H1 (cell line): Measurements from ENCODE around the gene PLAU. TPM values are rescaled to one million over a fixed set of nuclear protein-coding genes. Genes with fewer than 3 reads are reported as not detected.

Source experiments
- BCL11A ChIP-seq, 2 experiments: IDR thresholded peaks; one replicate each; pipeline ENCODE4 v1.6.1; 2011; ENCODE audit warnings: low read depth in 2 of 2, low read length in 2 of 2, mild to moderate bottlenecking in 2 of 2
- BRCA1 ChIP-seq: IDR thresholded peaks from 2 replicates; pipeline ENCODE4 v1.6.1; 2012; ENCODE audit warnings: low read depth, low read length, improper control_type of control experiment
- CBX8 ChIP-seq: fragments of 300-800, 300-1000 bp; sonication (generic); IDR thresholded peaks from 2 replicates; pipeline ENCODE4 v1.7.1; 2016; ENCODE audit warnings: low read depth, low read length, borderline replicate concordance
- CREB1 ChIP-seq: IDR thresholded peaks from 2 replicates; pipeline ENCODE4 v1.6.1; 2012; ENCODE audit warnings: inconsistent platforms
- EGR1 ChIP-seq: IDR thresholded peaks from 2 replicates; pipeline ENCODE4 v1.6.1; 2011; ENCODE audit warnings: low read depth, low read length, borderline replicate concordance
- NRF1 ChIP-seq: IDR thresholded peaks from 2 replicates; pipeline ENCODE4 v1.6.1; 2011; ENCODE audit warnings: mild to moderate bottlenecking, low read depth, low read length, improper control_type of control experiment
- POLR2A ChIP-seq, 2 experiments: IDR thresholded peaks; 1 replicate in 1 of 2; 2 replicates in 1 of 2; pipeline ENCODE4 v1.6.1; 2011; ENCODE audit warnings: low read depth in 2 of 2, low read length in 2 of 2, mild to moderate bottlenecking in 2 of 2; ENCODE audit errors: control extremely low read depth in 1 of 2
- RXRA ChIP-seq: IDR thresholded peaks from 2 replicates; pipeline ENCODE4 v1.6.1; 2011; ENCODE audit warnings: low read depth, mild to moderate bottlenecking, low read length, moderate library complexity; ENCODE audit not compliant: insufficient read depth
- SIX5 ChIP-seq: IDR thresholded peaks from 2 replicates; pipeline ENCODE4 v1.6.1; 2011; ENCODE audit warnings: mild to moderate bottlenecking, low read depth, low read length
- SP4 ChIP-seq: IDR thresholded peaks from 2 replicates; pipeline ENCODE4 v1.6.1; 2012; ENCODE audit warnings: low read length, inconsistent platforms
- polyA plus RNA-seq, 7 experiments: library from polyadenylated mRNA; depleted of rRNA in 3 of 7; stranded (reverse) in 5 of 7; unstranded in 2 of 7; fragments of >200 nt in 5 of 7; fragments of 200-250 nt in 2 of 7; gene quantifications; 1 replicate in 5 of 7; 2 replicates in 1 of 7; 4 replicates in 1 of 7; pipeline versions ENCODE4 v1.2.1 to v1.2.3, GENCODE V29; 2011 to 2013; ENCODE audit warnings: missing spikeins in 2 of 7, mixed read lengths in 2 of 7
- total RNA-seq: library from RNA; stranded (reverse); fragmentation: NEBNext Ultra II Directional; extraction: Animal tissue kit (Norgen Biotek cat#: 25700); gene quantifications from 2 replicates; pipeline ENCODE4 v1.2.1, GENCODE V29; 2021

The PLAU gene
- total and polyA plus RNA-seq, 2 of the 8 experiments (the other 6 are each of a cell fraction or from before 2014, with no cell fraction given), result 16.2 to 26.1 TPM

GRCh38 chr10:73876157-73876556 is 34.8 kb upstream of the PLAU start (continued):
- TF ChIP-seq SIX5 (no peak), EGR1 (no peak), RXRA (no peak), SP4 (no peak), CBX8 (no peak), BCL11A (IDR thresholded peaks at IDR 0.05; ENCODE audit: low read depth in 2 of 2, low read length in 2 of 2) (no peak), NRF1 (no peak), CREB1 (no peak), POLR2A (IDR thresholded peaks at IDR 0.05; ENCODE audit: control extremely low read depth in 1 of 2, low read depth in 2 of 2, low read length in 2 of 2) (no peak), BRCA1 (no peak)
